ENCODE data around the gene FAAP24.

- TF ChIP-seq CTCF (IDR thresholded peaks at IDR 0.05; ENCODE audit: insufficient read depth, low read depth, low read length) = no peak
- TF ChIP-seq EZH2 (IDR thresholded peaks at IDR 0.05; ENCODE audit: insufficient read depth, low read length) = no peak
Measured at GRCh38 chr19:32977280-32977679, 5.2 kb downstream of the FAAP24 start.
